DMS79 treated with DMSO at 0.1 percent for 48 hours (cell line): ENCODE measurements around the gene CSF2RB.
"Not testable (repeated sequence)": the region's sequence is repeated elsewhere in the genome, so short reads cannot be mapped to it uniquely, and the experiment has no call there.

Experiments
- DNase-seq: peaks from one replicate; lab custom pipeline; 2025; lab: John Stamatoyannopoulos, UW

CSF2RB gene

DNA sequence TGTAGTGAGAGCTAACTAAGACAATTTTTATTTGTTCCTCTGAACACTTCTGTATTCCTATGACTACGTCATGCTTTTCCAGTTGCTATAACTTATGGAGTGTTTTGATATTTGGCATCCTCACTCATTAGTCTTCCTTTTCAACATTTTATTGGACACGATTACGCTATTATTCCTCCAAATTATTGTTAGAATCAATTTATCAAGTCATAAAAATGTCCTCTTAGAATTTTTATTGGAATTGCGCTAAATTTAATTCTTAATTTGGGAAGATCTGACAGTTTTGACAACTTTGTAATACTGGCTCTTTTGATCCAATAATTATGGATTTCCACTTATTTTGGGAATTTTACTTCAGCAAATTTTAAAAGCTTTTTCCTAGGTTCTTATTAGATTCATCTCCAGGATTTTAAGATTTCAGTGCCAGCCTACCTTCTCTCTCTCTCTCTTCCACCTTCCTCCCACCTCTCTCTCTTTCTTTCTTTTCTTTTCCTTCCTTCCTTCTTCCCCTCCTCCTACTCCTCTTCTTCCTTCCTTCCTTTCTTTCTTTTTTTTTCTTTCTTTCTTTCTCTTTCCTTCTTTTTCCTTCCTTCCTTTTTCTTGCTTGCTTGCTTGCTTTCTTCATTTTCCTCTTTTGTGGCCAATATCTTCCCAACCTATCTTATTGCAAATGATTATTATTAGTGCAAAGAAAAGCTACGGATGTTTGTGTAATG is 55.0 kb downstream of the CSF2RB start:
- DNase-seq: no peak

GRCh38 chr22:36971341-36972125 is 58.1 kb downstream of the CSF2RB start:
- no peak for DNase-seq

- DNase-seq: no peak
Observed at GRCh38 chr22:36976606-36977005, 63.2 kb downstream of the CSF2RB start.

DNA sequence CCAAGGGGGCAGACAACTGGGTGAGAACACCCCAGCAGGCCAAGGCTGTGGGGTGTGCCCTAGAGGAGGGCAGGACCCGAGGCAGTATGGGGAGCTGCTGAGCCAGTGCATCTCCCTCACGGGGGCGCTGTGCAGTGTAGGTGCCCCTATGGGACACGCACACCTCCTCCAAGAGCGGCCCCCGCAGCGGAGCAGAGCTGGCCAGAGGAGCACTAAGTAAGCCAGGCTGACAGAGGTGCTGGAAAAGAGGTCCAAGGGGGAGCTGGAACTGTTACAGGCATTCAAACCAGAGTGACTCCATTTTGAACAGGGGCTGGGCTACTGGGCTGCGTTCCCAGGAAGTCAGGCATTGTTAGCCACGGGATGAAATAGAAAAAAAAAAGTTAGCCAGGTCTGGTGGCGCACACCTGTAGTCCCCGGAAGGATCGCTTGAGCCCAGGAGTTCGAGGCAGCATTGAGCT is 64.0 kb downstream of the CSF2RB start:
- no peak for DNase-seq

GRCh38 chr22:36977947-36978660 is 64.7 kb downstream of the CSF2RB start:
- DNase-seq: peak; percentile 53

- no peak for DNase-seq
Observed at GRCh38 chr22:36979016-36979910, 65.8 kb downstream of the CSF2RB start.

DNA sequence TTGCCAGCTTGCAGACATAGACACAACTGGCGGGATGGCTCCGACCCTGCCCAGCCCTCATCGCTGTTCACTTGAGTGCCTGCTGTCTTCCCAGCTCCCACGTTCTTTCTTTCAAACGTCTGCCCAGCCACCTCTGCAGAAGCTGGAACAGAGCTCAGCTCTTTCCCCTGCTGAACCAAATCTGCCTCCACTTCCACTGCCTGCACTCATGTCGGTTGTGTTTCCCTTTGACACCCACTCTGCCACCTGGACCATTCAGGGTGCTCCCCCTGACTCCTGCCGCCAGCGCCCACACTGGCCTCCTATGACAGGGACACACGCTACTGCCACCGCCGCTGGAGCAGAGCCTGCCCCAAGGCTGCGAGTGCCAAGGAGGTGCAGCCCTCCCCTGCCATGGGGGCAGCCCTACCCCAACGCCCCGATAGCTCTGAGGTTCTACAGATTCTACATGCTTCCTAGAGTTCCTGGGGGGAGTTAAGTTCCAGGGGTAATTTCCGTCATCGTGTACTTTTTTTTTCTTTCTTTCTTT is 67.9 kb downstream of the CSF2RB start:
- no peak for DNase-seq

- no peak for DNase-seq
Observed at GRCh38 chr22:36982136-36982535, 68.7 kb downstream of the CSF2RB start.

- DNase-seq: no peak
Observed at GRCh38 chr22:36985211-36985889, 71.9 kb downstream of the CSF2RB start.

DNA sequence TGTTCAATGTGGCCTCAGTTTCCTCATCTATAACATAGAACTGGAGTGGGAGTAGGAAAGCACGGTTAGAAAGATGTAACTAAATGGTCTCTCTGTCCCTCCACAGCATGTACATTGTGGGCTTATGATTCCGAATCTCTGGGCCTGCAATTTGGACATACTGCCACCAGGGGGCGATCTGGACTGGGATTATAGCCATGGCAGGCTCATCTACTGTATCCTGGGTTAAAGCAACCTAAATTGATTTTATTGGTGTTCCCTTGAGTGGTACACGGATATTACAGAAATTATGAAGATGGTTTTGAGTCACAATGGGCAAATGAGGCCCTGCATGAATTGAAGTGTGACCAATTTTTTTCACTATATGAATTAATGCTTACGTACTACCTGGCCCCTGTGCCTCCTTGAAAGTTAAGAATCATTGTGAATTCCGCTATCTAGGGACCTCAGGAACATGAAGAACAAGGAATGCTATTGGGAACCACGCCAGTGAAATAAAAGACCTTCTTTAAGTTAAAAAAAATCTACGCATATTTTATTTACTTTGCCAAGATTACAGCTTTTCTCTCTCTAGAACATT is 72.9 kb downstream of the CSF2RB start:
- no peak for DNase-seq

DNA sequence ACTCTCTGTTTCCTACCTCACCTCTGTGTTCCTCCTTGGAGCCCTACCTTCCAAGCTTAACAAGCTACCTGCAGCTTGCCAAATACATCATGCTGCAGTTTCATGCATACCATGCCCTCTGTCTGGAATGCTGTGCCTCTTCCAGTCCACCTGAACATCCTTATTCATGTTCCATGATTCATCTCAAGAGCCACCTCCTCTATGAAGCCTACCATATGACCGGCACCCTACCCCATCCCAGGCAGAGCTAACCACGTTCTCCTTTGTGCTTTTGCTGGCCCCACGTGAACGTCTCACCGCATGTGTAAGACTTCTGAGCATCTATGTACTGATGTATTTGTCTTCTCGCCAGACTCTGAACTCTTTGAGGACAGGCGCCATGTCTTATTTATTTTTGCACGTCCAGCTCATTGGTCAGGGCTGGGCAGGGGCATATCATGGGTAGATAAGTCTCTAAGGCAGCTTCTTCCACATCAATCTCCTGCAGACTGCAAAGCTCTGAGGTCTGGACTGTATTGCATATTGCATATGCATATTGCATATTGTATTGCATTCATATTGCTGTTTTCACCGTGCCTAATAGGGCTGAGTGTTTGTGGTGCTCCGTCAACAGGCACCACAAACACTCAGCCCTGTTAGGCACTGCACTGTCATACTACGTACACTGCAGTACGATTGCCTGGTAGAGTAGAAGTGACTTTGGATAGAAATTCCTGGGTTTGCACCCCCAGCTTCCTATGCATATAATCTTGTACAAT is 74.8 kb downstream of the CSF2RB start:
- no peak for DNase-seq

GRCh38 chr22:36989012-36989411 is 75.6 kb downstream of the CSF2RB start:
- DNase-seq: not testable (repeated sequence)
